ENCODE data around the gene MMP17. TPM values are rescaled to one million over a fixed set of nuclear protein-coding genes. Genes with fewer than 3 reads are reported as not detected.
A peak's percentile ranks its signal among the peaks of the same experiment; 100 is the strongest.

The MMP17 gene
- total and polyA plus RNA-seq, 8 donors: 0.58 to 21.5 (median 2.5) TPM

DNA sequence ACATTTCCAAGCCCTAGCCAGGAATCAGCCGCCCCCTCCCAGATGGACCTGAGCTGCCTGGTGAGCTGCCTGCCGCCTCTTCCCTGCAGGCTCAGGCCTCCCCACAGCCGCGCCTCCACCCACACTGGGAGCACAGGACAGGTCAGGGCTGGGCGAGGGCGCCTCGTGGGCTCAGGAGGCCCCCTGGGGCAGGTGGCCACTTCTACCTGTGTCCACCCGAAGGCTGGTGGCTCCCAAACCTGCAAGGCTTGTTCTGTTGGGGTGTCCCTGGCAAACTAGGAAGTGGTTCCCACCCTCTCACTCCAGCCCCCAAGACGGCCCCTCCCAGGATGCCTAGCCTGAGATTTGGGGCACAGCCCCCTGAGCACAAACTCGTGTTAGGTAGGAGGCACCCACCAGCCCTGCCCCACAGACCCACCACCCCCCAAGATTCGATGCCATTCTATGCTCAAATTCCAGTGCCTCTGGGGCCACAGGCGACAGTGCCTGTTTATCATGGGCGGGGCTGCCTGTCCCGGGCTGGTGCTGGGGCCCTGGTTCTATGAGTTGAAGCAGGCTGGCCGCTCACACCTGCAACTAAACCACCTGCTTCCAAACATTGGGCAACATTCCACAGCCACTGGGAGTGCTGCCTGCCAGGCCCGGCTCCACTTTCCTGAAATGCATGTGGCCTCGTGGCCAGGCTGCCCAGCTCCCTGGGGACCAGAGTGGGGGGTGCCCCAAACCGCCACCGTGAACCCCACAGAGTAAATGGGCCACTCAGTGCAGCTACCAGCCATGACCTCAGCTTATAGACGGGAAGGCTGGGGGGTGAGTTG is 6.8 kb downstream of the MMP17 start:
- peak in 1 of 4 donors; percentile 8 for ATAC-seq
- TF ChIP-seq, protein P1, sequence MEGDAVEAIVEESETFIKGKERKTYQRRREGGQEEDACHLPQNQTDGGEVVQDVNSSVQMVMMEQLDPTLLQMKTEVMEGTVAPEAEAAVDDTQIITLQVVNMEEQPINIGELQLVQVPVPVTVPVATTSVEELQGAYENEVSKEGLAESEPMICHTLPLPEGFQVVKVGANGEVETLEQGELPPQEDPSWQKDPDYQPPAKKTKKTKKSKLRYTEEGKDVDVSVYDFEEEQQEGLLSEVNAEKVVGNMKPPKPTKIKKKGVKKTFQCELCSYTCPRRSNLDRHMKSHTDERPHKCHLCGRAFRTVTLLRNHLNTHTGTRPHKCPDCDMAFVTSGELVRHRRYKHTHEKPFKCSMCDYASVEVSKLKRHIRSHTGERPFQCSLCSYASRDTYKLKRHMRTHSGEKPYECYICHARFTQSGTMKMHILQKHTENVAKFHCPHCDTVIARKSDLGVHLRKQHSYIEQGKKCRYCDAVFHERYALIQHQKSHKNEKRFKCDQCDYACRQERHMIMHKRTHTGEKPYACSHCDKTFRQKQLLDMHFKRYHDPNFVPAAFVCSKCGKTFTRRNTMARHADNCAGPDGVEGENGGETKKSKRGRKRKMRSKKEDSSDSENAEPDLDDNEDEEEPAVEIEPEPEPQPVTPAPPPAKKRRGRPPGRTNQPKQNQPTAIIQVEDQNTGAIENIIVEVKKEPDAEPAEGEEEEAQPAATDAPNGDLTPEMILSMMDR (IDR thresholded peaks at IDR 0.05): no peak

DNA sequence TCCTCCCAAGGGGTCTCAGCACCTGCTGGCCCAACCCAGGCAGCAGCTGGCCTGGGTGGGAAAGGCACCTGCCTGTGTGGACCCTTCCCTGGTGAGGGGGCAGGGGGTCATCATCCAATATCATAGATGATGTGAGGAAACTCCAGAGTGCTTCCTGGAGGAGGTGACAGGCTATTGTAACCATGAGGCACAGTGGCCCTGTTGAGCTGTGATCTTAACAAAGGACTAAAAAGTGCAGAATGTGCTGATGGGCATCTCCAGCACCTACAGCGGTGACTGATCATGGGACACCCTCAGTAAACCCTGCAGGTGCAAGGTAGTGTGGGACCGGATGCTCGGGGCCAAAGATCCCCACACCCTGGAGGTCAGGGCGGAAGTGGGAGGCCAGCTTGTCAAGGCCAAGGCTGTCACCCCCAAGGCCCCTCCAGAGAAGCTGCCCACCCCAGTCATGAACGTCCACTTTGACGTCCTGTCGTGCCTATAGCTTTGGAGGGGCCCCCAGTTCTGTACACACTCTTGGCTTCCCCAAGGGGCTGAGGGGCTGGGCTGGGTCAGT is 7.5 kb downstream of the MMP17 start:
- 59 to 64% methylated on average over 7 of the region's 7 CpGs for WGBS, 2 donors
- peaks cover 0 to 4% (median 0%) of the 10 kb centered on the region in 4 donors for H3K27me3 ChIP-seq

More for the DNA sequence above, 6.8 kb downstream of the MMP17 start:
- peaks cover 0 to 4% (median 0%) of the 10 kb centered on the region in 4 donors for H3K27me3 ChIP-seq
- no peaks in the 10 kb centered on the region for H3K36me3 ChIP-seq
- no peaks in the 10 kb centered on the region for H3K9me3 ChIP-seq
- H3K27ac ChIP-seq: no peak overlapping the region
- intact Hi-C loops (cut with DNase I): no loop called here
- peaks cover 0 to 7% (median 0%) of the 10 kb centered on the region in 3 donors for H3K4me1 ChIP-seq
- DNase-seq (peak in 3 of 6 donors; percentile 38 to 62 (median 51)), FAIRE-seq (no peak)
- WGBS, 2 donors: 41 to 48% methylated on average over 20 of the region's 20 CpGs
- H3K4me3 ChIP-seq: no peak overlapping the region

GRCh38 chr12:131836193-131836592 is 8.0 kb downstream of the MMP17 start:
- H3K27me3 ChIP-seq: peaks cover 0 to 4% (median 0%) of the 10 kb centered on the region in 4 donors
- ATAC-seq: no peak
- H3K27ac ChIP-seq: no peak overlapping the region
- no peak for DNase-seq
- H3K9me3 ChIP-seq: no peaks in the 10 kb centered on the region
- no peaks in the 10 kb centered on the region for H3K4me1 ChIP-seq
- TF ChIP-seq, protein P1 (IDR thresholded peaks at IDR 0.05): no peak
- 56% methylated on average over 3 of the region's 3 CpGs for WGBS, 2 donors
- FAIRE-seq: no peak
- no peaks in the 10 kb centered on the region for H3K36me3 ChIP-seq
- intact Hi-C loops (cut with DNase I): no loop called here
- no peak overlapping the region for H3K4me3 ChIP-seq

More for the DNA sequence above, 7.5 kb downstream of the MMP17 start:
- Histone ChIP-seq H3K4me1 (peaks cover 0 to 3% (median 0%) of the 10 kb centered on the region in 3 donors), H3K36me3 (no peaks in the 10 kb centered on the region), H3K27ac (no peak overlapping the region), H3K4me3 (no peak overlapping the region), H3K9me3 (no peaks in the 10 kb centered on the region)
- TF ChIP-seq, protein P1 (IDR thresholded peaks at IDR 0.05): no peak
- no peak for FAIRE-seq
- ATAC-seq: no peak
- intact Hi-C loops (cut with DNase I): no loop called here
- DNase-seq: peak in 1 of 6 donors; percentile 50

- ATAC-seq (no peak), FAIRE-seq (no peak), DNase-seq (peak in 1 of 6 donors; percentile 35)
- peaks cover 0 to 4% (median 0%) of the 10 kb centered on the region in 4 donors for H3K27me3 ChIP-seq
- H3K4me3 ChIP-seq: no peak overlapping the region
- no peak overlapping the region for H3K27ac ChIP-seq
- 63 to 69% methylated on average over 13 of the region's 13 CpGs for WGBS, 2 donors
- intact Hi-C loops (cut with DNase I): no loop called here
- TF ChIP-seq, protein P1 (IDR thresholded peaks at IDR 0.05): no peak
- H3K36me3 ChIP-seq: no peaks in the 10 kb centered on the region
- H3K9me3 ChIP-seq: no peaks in the 10 kb centered on the region
- no peaks in the 10 kb centered on the region for H3K4me1 ChIP-seq
Measured at GRCh38 chr12:131836714-131837397, 8.7 kb downstream of the MMP17 start.

Measured in pancreas (tissue), 10 donors.